Activated T-cell treated with anti-CD3 and anti-CD28 coated beads, Interleukin-2, amount 50 U/mL, for 72 hours (primary cell): ENCODE measurements around the gene CCDC185. TPM values are rescaled to one million over a fixed set of nuclear protein-coding genes. Genes with fewer than 3 reads are reported as not detected.

Experiments
- ATAC-seq, 2 donors: fragments of 150-1000 bp; cut with Tn5 transposase; replicated peaks in 1 of 2; 2 replicates each; pipeline ENCODE4 v1.10.0; 2021; ENCODE audit warnings: moderate library complexity in 2 of 2, mild to moderate bottlenecking in 1 of 2
- DNase-seq, 2 donors: peaks; one replicate each; pipeline ENCODE4 v3.0.0; 2021 to 2022; ENCODE audit warnings: mixed read lengths in 1 of 2
- H3K27ac Mint-ChIP-seq: one replicate; pipeline ENCODE4 v1.8.0; 2022; ENCODE audit warnings: mild to moderate bottlenecking, moderate library complexity, mixed read lengths
- H3K27me3 Mint-ChIP-seq: one replicate; pipeline ENCODE4 v1.8.0; 2022; ENCODE audit warnings: low read depth, mixed read lengths
- H3K36me3 Mint-ChIP-seq, 2 donors: one replicate each; pipeline ENCODE4 v1.8.0; 2022; ENCODE audit warnings: mixed read lengths in 2 of 2, mild to moderate bottlenecking in 1 of 2; ENCODE audit not compliant: insufficient read depth in 2 of 2
- H3K4me1 Mint-ChIP-seq: one replicate; pipeline ENCODE4 v1.8.0; 2022; ENCODE audit warnings: low read depth, mixed read lengths
- H3K4me3 Mint-ChIP-seq, 2 donors: one replicate each; pipeline ENCODE4 v1.8.0; 2022; ENCODE audit warnings: mild to moderate bottlenecking in 2 of 2, mixed read lengths in 2 of 2, moderate library complexity in 2 of 2
- H3K9me3 Mint-ChIP-seq, 2 donors: one replicate each; pipeline ENCODE4 v1.8.0; 2022; ENCODE audit warnings: mixed read lengths in 2 of 2
- total RNA-seq, 2 donors: library from RNA; stranded (reverse); gene quantifications; one replicate each; pipeline ENCODE4 v1.2.3, GENCODE V29; 2022

Gene CCDC185
- total RNA-seq, 2 donors from 2014 or later: not detected

GRCh38 chr1:223423641-223424233 lies 30.5 kb downstream of the CCDC185 start:
- ATAC-seq (no peak), DNase-seq (no peak)
- no peaks in the 10 kb centered on the region for H3K9me3 Mint-ChIP-seq
- no peaks in the 10 kb centered on the region for H3K27me3 Mint-ChIP-seq
- H3K27ac Mint-ChIP-seq: no peak overlapping the region
- H3K4me1 Mint-ChIP-seq: no peaks in the 10 kb centered on the region
- no peaks in the 10 kb centered on the region for H3K36me3 Mint-ChIP-seq
- no peak overlapping the region for H3K4me3 Mint-ChIP-seq

- Mint-ChIP-seq H3K4me3 (no peak overlapping the region), H3K27me3 (no peaks in the 10 kb centered on the region), H3K36me3 (no peaks in the 10 kb centered on the region), H3K27ac (no peak overlapping the region), H3K9me3 (no peaks in the 10 kb centered on the region), H3K4me1 (no peaks in the 10 kb centered on the region)
- no peak for ATAC-seq
- no peak for DNase-seq
These were observed 32.3 kb downstream of the CCDC185 start for GRCh38 chr1:223425550-223425949.

GRCh38 chr1:223426936-223427335 lies 33.7 kb downstream of the CCDC185 start:
- no peak overlapping the region for H3K27ac Mint-ChIP-seq

GRCh38 chr1:223429313-223429731 lies 36.1 kb downstream of the CCDC185 start:
- no peak for DNase-seq
- no peaks in the 10 kb centered on the region for H3K36me3 Mint-ChIP-seq
- no peak overlapping the region for H3K27ac Mint-ChIP-seq
- H3K4me1 Mint-ChIP-seq: no peaks in the 10 kb centered on the region
- H3K4me3 Mint-ChIP-seq: no peak overlapping the region
- no peaks in the 10 kb centered on the region for H3K9me3 Mint-ChIP-seq
- H3K27me3 Mint-ChIP-seq: no peaks in the 10 kb centered on the region
- ATAC-seq: no peak

More at GRCh38 chr1:223426936-223427335, 33.7 kb downstream of the CCDC185 start:
- DNase-seq (no peak), ATAC-seq (no peak)
- no peaks in the 10 kb centered on the region for H3K36me3 Mint-ChIP-seq
- no peak overlapping the region for H3K4me3 Mint-ChIP-seq
- no peaks in the 10 kb centered on the region for H3K27me3 Mint-ChIP-seq
- H3K4me1 Mint-ChIP-seq: no peaks in the 10 kb centered on the region
- no peaks in the 10 kb centered on the region for H3K9me3 Mint-ChIP-seq

GRCh38 chr1:223429821-223430220 lies 36.6 kb downstream of the CCDC185 start:
- Mint-ChIP-seq H3K9me3 (no peaks in the 10 kb centered on the region), H3K36me3 (no peaks in the 10 kb centered on the region), H3K27ac (no peak overlapping the region), H3K27me3 (no peaks in the 10 kb centered on the region), H3K4me1 (no peaks in the 10 kb centered on the region), H3K4me3 (no peak overlapping the region)
- no peak for ATAC-seq
- no peak for DNase-seq

- DNase-seq: no peak
- Mint-ChIP-seq H3K4me1 (no peaks in the 10 kb centered on the region), H3K27ac (no peak overlapping the region), H3K9me3 (no peaks in the 10 kb centered on the region), H3K4me3 (no peak overlapping the region), H3K36me3 (no peaks in the 10 kb centered on the region), H3K27me3 (no peaks in the 10 kb centered on the region)
- ATAC-seq: no peak
These were observed 37.0 kb downstream of the CCDC185 start for GRCh38 chr1:223430236-223430635.

GRCh38 chr1:223437151-223437550 lies 43.9 kb downstream of the CCDC185 start:
- H3K27me3 Mint-ChIP-seq: peaks cover 3% of the 10 kb centered on the region
- H3K9me3 Mint-ChIP-seq: no peaks in the 10 kb centered on the region
- H3K4me1 Mint-ChIP-seq: no peaks in the 10 kb centered on the region
- H3K4me3 Mint-ChIP-seq: no peak overlapping the region
- ATAC-seq (no peak), DNase-seq (no peak)
- H3K27ac Mint-ChIP-seq: no peak overlapping the region
- H3K36me3 Mint-ChIP-seq: peaks cover 0 to 2% of the 10 kb centered on the region in 2 donors

- H3K27ac Mint-ChIP-seq: no peak overlapping the region
- peaks cover 8 to 9% of the 10 kb centered on the region in 2 donors for H3K9me3 Mint-ChIP-seq
- peaks cover 0 to 16% of the 10 kb centered on the region in 2 donors for H3K36me3 Mint-ChIP-seq
- DNase-seq (no peak), ATAC-seq (no peak)
- peaks cover 6% of the 10 kb centered on the region for H3K27me3 Mint-ChIP-seq
- no peaks in the 10 kb centered on the region for H3K4me1 Mint-ChIP-seq
- no peak overlapping the region for H3K4me3 Mint-ChIP-seq
These were observed 50.2 kb downstream of the CCDC185 start for GRCh38 chr1:223443397-223443796.

- no peak overlapping the region for H3K27ac Mint-ChIP-seq
- peaks cover 8 to 9% of the 10 kb centered on the region in 2 donors for H3K9me3 Mint-ChIP-seq
- no peak for ATAC-seq
- no peak for DNase-seq
- H3K4me1 Mint-ChIP-seq: no peaks in the 10 kb centered on the region
- H3K27me3 Mint-ChIP-seq: peaks cover 6% of the 10 kb centered on the region
- peaks cover 0 to 16% of the 10 kb centered on the region in 2 donors for H3K36me3 Mint-ChIP-seq
- no peak overlapping the region for H3K4me3 Mint-ChIP-seq
These were observed 51.2 kb downstream of the CCDC185 start for GRCh38 chr1:223444411-223444810.

Other genes with a start within 250 kb of the CCDC185 start
- gene SUSD4, start 29.2 kb upstream of the CCDC185 start, total RNA-seq: 1 to 10 TPM in 1 of 2 donors, under 1 TPM in 1; 0.58 to 1.1 TPM